NCI-H146 treated with DMSO at 0.1 percent for 48 hours (cell line): ENCODE results near the gene TMEM117.

Experiments
- DNase-seq: peaks from one replicate; lab custom pipeline; 2025; ENCODE audit not compliant: unreplicated experiment; lab: John Stamatoyannopoulos, UW

TMEM117 gene

DNA sequence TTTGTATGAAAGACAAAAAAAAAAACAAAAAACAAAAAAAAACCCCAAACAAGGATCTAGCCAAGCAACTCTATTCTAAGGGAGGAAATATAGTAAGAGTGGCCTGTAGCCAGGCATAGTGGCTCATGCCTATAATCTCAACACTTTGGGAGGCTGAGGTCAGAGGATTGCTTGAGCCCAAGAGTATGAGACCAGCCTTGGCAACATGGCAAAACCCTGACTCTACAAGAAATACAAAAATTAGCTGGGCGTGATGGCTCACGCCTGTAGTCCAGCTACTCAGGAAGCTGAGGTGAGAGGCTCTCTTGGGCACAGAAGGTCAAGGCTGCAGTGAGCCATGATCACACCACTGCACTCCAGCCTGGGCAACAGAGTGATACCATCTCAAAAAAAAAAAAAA lies 47.9 kb downstream of the TMEM117 start:
- no peak for DNase-seq

GRCh38 chr12:43884683-43885410 lies 49.0 kb downstream of the TMEM117 start:
- no peak for DNase-seq

DNA sequence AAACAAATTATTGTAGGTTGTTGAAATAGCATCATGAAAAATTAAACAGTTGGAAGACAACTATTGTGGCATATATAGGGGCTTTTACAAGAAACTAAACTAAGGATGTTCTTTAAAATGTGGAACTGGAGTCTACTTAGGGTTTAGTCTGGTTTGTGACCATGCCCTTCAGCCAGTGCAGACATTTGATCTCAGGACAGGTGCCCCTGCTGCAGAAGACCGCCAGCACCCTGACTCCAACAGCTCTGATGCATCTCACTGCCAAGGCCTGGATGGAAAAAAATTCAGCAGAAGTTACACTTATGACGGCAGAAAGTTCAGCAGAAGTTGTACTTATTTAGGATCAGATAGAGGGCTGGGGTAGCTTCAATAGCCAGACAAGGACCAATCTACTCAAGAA lies 51.5 kb downstream of the TMEM117 start:
- no peak for DNase-seq

- DNase-seq: no peak
Observed at GRCh38 chr12:43891856-43892574, 56.1 kb downstream of the TMEM117 start.

DNA sequence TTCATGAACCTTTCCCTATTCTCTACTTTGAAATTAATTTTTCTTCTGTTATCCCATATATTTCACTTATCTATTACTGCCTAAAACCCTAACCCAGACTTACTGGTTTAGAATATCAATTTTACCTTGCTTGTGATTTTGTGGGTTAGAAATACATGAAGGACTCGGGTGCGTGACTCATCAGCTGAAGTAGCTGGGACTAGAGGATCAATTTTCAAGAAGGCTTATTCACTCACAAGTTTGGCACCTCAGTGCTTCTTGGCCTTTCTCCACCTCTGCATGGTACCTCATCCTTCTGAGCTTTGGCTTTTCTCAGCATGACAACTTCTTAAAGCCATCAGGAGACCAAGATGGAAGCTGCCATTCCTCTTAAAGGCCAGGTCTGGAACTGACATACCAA lies 57.8 kb downstream of the TMEM117 start:
- no peak for DNase-seq

- DNase-seq: no peak
Observed at GRCh38 chr12:43895580-43896206, 59.8 kb downstream of the TMEM117 start.

DNA sequence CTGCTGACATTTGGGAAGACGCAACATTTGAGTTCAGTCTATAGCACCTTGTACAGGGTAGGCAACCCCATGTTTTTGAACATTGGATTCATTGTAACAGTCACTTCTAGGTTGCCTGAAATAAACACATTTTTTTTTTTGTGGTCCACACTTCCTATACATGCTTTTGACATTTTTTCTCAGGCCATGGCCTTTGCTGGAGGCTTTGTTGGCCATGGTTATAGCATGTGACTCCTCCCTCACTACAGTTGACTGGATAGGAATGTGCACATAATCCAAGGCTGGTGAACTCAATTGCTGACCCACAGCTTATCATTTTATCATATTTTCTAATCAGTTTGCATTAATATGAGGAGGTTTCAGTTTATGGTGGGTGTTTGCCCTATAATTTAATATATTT lies 60.6 kb downstream of the TMEM117 start:
- DNase-seq: no peak

- DNase-seq: no peak
Observed at GRCh38 chr12:43898474-43898873, 62.6 kb downstream of the TMEM117 start.

GRCh38 chr12:43899574-43899973 lies 63.7 kb downstream of the TMEM117 start:
- DNase-seq: no peak

DNA sequence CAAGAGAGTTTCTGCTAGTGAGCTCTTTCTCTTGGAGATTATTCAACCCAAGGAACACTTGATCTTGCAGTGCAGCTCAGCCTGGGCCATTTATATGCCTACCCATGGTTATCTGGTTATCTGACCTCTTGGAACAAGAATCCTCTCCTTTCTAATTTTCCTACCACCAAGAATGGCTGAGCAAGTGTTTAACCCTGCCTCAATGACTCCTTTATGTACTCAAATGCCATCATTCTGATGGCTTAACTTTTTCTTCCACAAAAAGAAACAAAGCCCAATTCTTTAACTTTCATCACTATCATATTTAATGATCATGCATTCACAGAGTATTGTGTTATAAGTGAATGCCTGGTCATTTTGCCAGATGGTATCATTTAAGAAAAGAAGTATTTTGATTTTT lies 67.8 kb downstream of the TMEM117 start:
- DNase-seq: no peak

DNA sequence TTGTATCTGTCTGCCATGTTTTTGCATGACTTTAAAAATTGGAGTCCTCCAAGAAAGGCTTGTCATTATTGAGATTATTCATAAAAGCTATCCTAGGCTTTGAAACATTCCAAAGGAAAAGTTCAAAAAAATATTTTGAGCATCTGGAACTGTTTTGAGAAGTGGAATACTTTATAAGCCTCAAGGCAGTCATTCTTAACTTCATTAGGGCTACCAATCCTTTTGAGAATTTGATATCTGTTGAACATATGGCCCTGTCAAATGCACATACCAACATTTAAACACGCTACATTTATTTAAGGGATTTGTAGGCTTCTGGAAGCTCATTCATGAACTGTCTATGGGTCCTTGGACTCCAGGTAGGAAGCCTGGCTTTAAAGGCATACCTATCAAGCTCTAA lies 77.0 kb downstream of the TMEM117 start:
- DNase-seq: no peak

DNA sequence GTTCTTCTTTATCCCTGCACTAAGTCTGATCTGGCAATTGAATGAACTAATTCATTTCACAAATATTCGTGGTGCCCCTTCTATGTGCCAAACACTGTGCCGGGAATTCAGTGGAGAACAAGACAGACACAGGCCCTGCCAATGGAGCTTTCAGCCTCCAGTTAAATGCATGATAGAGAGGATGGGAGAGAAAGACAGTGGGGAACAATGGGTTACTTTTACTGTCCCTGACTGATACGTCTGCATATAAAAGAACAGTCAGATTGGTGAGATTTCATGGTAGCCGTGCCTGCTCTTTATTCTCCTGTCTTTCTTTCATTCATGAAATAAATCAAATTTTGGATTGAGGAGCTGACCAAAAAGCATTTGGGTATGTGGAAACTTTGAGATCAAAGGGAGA lies 78.5 kb downstream of the TMEM117 start:
- DNase-seq: no peak

DNA sequence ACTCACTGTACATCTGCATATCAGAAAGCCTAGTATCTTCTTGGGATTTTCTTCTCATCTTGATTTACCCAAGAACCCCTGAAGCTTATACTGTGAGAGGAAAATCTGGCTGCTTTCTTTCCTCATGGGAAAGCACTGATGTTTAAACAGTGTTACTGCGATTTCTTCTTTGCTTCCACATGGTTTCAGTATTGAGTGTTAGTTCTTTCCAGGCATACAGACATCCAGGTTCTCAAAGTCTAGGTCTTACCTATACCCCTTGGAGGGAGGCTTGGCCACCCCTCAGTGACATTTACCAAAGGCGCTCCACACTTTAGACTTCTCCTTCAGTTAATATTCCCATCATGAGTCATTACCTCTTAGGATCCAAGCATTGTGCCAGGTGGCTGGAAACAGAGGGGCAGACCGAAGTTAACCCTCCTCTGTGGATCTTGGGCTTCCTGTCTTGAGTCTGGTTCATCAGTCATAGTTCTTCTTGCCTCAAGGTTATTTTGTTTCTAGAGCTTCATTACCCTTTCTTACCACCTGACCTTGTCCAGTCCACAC lies 79.1 kb downstream of the TMEM117 start:
- DNase-seq: no peak

DNA sequence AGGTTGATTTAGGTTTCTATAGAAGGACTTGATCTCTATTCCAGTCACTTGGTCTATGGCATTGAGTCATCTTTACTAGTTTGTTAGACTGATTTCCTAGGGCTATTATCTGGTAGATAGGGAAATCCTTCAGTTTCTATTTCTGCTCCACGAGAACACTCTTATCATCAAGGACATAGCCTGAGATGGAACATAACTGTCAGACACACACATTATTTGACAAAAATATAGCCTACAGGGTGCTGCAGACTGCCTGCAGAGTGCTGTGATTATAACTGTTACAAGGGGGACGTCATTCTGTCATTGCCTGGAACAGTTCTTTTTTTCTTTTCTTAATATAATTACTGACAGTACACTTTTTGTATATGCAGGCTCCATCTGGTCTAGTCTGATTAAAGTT lies 82.0 kb downstream of the TMEM117 start:
- no peak for DNase-seq

DNA sequence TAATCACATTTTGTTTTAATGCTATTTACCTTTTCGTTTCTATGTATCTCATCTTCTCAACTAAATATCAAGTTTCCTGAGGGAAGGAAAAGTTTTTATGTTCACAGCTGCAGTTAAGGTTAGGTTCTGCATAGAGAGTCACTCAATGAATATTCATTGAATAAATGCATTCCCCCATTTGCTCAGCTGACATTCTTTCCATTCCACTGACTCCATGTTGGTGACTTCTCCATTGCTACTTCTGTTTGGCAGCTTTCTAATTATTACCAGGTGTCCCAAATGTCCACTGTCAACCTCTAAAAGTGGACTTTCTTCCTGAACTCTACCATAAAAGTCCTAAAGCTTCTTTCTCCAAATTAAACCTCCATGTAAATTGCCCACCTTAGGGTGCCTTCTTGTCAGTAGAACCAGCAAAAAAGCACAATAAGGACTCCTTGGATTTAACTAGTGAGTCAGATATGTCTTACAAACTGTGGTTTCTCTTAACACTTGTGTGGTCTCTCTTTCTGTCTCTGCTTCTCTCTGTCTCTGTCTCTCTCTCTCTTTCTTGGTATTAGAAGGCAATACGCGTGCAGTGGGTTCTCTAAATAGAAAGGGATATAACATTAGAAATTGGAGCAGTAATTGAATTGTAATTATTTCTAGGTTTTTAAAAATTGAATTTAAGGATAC lies 85.9 kb downstream of the TMEM117 start:
- no peak for DNase-seq

DNA sequence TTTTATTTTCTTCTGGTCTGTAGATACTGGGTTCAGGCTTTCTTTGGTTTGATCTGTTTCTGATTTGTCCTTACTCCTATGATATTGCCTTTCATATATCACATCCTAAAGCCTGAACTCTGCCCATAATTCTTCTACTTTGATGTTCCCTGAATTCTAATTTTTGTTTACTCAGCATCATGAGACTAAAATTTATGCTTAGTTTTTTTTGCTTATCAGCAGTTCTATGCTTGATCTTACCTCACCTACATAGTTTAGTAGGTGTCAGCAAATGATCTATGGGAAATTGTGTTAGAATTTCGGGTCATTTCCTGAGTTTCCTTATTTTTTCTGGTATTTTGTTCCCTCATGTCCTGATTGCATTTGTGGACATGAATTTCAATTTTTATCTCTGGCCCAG lies 94.2 kb downstream of the TMEM117 start:
- no peak for DNase-seq

GRCh38 chr12:43931187-43931586 lies 95.3 kb downstream of the TMEM117 start:
- no peak for DNase-seq

DNA sequence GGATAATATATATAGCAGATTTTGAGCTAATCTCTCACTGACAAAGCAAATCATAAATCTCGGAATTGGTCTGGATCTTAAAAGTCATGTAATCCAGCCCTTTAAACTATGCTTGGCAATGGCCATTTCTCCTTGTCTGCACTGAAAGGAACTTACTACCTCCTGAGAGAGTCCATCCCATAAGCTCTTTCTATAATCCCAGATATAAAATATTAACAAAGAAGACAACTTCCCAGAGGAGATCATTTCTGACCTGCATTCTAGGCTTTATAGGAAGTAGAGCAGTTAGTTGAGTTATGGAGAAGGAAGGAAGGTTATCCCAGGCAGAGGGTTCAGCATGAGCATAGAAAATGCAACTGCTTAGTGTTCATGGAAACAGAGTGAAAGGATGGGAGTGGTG lies 99.7 kb downstream of the TMEM117 start:
- no peak for DNase-seq

- DNase-seq: no peak
Observed at GRCh38 chr12:43937947-43938346, 102.1 kb downstream of the TMEM117 start.

GRCh38 chr12:43942379-43942778 lies 106.5 kb downstream of the TMEM117 start:
- DNase-seq: no peak

DNA sequence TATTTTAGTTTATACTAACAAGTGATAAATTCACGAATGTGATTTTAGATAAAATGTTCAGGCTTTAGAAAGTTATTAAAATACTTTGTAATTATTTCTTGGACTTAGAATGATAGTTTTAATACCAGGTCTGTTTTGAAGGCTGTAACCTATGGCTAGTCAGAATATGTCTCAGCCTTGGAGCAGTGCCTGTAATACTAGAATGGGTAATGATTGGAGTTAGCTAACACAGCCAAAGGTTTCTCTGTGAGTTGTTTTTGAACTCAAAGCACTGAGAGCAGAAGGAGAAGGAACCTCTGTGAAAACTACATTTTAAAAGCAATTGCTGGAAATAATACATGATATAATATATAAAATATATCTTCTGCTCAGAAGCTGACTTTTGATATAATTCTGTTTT lies 110.1 kb downstream of the TMEM117 start:
- DNase-seq: no peak
